GM18505 (cell line): ENCODE results near the gene ZBTB47.

ENCODE experiments used
- ATAC-seq: cut with Tn5 transposase; IDR thresholded peaks from one replicate; pipeline ENCODE4 v1.9.1; 2021; ENCODE audit not compliant: unreplicated experiment
- POLR2A ChIP-seq: IDR thresholded peaks from 4 replicates; pipeline ENCODE4 v1.6.1; 2011; ENCODE audit warnings: borderline replicate concordance; ENCODE audit not compliant: insufficient read depth, insufficient read length; ENCODE audit errors: extremely low read depth

Gene ZBTB47

GRCh38 chr3:42656680-42657610 is 3.4 kb downstream of the ZBTB47 start:
- no peak for ATAC-seq
- TF ChIP-seq POLR2A, result no peak

- ATAC-seq, result no peak
- no peak for TF ChIP-seq POLR2A
Measured at GRCh38 chr3:42657675-42658074, 4.2 kb downstream of the ZBTB47 start.

GRCh38 chr3:42658091-42658770 is 4.7 kb downstream of the ZBTB47 start:
- no peak for ATAC-seq
- TF ChIP-seq POLR2A, result no peak

- no peak for TF ChIP-seq POLR2A
- ATAC-seq, result no peak
Measured at GRCh38 chr3:42658771-42659390, 5.4 kb downstream of the ZBTB47 start.

GRCh38 chr3:42659451-42660130 is 6.1 kb downstream of the ZBTB47 start:
- ATAC-seq, result no peak
- no peak for TF ChIP-seq POLR2A

- TF ChIP-seq POLR2A, result no peak
- ATAC-seq, result no peak
Measured at GRCh38 chr3:42660131-42660715, 6.7 kb downstream of the ZBTB47 start.

GRCh38 chr3:42660898-42661297 is 7.4 kb downstream of the ZBTB47 start:
- ATAC-seq, result no peak

GRCh38 chr3:42661593-42662022 is 8.1 kb downstream of the ZBTB47 start:
- TF ChIP-seq POLR2A, result no peak
- ATAC-seq, result no peak

More at GRCh38 chr3:42660898-42661297, 7.4 kb downstream of the ZBTB47 start:
- TF ChIP-seq POLR2A, result no peak

- ATAC-seq, result no peak
- no peak for TF ChIP-seq POLR2A
Measured at GRCh38 chr3:42662037-42662812, 8.7 kb downstream of the ZBTB47 start.

GRCh38 chr3:42662813-42663535 is 9.5 kb downstream of the ZBTB47 start:
- TF ChIP-seq POLR2A, result no peak
- no peak for ATAC-seq

- TF ChIP-seq POLR2A, result no peak
- no peak for ATAC-seq
Measured at GRCh38 chr3:42663581-42664437, 10.3 kb downstream of the ZBTB47 start.

GRCh38 chr3:42664438-42664803 is 10.9 kb downstream of the ZBTB47 start:
- TF ChIP-seq POLR2A, result no peak
- no peak for ATAC-seq
